Fibroblast of skin of abdomen (primary cell): ENCODE measurements around the gene RNF167.
"Not testable (repeated sequence)": the region's sequence is repeated elsewhere in the genome, so short reads cannot be mapped to it uniquely, and the experiment has no call there.

ENCODE experiments used
- DNase-seq: peaks from one replicate; pipeline ENCODE4 v3.0.0-alpha.2; 2013

RNF167 gene

DNA sequence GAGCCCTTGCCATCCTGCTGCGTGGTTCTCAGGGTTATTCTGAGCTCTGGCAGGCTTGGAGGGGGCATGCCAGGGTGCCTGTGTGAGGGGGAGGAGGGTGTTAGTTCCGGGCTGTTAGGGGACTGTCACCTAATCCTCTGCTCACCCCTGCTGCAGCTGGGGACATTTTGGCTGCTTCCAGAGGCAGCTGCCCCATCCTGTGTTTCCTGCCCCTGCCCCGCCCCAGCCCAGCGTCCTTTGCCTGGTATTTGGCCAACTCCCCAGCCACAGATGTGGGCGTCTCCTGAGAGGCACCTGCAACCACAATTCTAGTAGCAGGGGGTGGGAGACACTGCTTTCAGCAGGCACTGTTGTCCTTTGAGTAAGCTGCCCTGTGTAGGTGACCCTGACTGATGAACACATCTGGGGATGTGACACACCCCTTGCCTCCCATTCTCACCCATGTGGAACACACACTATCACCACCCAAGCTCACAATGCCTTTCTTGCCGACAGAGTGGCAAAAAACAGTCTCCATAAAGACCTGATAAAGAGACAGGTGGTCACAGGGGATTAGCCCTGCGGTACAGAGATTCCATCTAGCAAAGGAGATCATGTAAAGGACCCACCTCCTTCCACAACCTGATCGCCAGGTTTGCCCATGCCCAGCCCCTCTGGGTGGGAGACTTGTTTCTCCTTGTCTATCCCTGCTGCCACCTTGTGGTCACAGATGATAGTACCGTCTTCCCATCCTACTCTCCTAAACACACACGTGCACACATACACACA lies 36.8 kb upstream of the RNF167 start, which contains the start of gene CHRNE:
CHRNE (minus strand) TSS at position 48 of the 768 bp plus-strand sequence; CDS start at position 13, 35 bp downstream.
- peak; percentile 63 for DNase-seq

- DNase-seq = not testable (repeated sequence)
These were observed 33.4 kb upstream of the RNF167 start for GRCh38 chr17:4906642-4907041.

GRCh38 chr17:4908301-4908700 lies 31.8 kb upstream of the RNF167 start:
- no peak for DNase-seq

DNA sequence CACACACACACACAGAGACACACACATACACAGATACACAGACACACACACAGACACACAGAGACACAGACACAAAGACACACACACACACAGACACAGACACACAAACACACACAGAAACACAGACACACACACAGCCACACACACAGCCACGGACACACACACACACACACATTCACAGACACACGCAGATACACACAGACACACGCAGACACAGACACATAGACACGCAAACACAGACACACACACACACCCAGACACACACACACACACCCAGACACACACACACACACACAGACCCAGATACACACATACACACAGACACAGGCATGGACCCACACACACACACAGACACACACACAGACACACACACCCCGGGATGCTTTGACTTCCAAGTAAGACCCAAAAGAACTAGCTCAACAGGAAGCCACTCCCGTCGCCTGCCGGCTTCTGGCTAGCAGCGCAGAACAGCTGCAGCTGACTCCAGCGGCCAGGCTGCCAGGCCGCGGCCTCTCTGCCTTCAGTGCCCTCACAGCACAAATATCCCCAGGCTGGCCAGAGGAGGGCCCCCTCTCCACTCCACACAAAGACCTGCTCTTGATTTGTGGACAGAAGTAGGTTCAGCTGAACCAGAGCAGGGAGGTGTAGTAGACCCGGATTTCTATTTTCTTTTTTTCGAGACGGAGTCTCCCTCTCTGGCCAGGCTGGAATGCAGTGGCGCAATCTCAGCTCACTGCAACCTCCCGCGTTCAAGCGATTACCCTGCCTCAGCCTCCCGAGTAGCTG lies 31.2 kb upstream of the RNF167 start:
- peak; percentile 89 for DNase-seq

DNA sequence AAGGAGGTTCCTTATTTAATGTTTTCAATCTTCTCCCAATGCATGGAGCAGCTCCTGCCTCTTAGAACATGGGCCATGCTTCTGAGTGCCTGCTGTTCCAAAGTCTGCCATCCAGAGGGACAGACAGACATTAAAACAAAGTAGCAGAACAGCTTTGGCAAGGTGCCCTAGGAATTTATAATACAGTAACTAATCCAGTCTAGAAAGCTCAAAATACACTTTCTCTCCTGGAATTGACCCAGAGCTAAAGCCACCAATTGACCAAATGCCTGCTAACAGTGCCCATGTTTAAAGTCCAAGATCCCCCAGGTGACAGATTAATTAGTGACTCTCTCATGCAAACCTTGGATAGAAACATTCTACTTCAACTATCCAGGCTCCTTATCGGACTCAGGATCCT lies 26.1 kb upstream of the RNF167 start:
- DNase-seq = no peak

GRCh38 chr17:4914551-4914950 lies 25.5 kb upstream of the RNF167 start:
- DNase-seq = not testable (repeated sequence)

GRCh38 chr17:4919511-4920047 lies 20.5 kb upstream of the RNF167 start:
- DNase-seq = no peak

GRCh38 chr17:4920351-4921048 lies 19.6 kb upstream of the RNF167 start:
- DNase-seq = no peak

GRCh38 chr17:4921320-4921719 lies 18.7 kb upstream of the RNF167 start:
- no peak for DNase-seq

- DNase-seq = not testable (repeated sequence)
These were observed 13.3 kb upstream of the RNF167 start for GRCh38 chr17:4926577-4927335.

DNA sequence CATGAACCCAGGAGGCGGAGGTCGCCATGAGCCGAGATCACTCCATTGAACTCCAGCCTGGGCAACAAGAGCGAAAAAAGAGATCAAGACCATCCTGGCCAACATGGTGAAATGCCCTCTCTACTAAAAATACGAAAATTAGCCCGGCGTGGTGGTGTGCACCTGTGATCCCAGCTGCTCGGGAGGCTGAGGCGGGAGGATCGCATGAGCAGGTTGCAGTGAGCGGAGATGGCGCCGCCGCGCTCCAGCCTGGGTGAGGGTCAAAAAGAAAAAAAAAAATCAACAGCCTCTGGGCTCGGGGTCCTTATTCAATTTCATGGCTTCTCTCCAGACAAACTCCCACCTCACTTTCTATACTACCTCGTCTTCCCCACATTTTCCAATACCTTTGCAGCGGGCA lies 11.2 kb upstream of the RNF167 start:
- no peak for DNase-seq

GRCh38 chr17:4931963-4932362 lies 8.1 kb upstream of the RNF167 start, which contains the start of gene GP1BA:
TSS of gene GP1BA (plus strand) at chr17:4932277. CDS start at chr17:4932605, 328 bp downstream.
- no peak for DNase-seq

- no peak for DNase-seq
These were observed 7.3 kb upstream of the RNF167 start for GRCh38 chr17:4932756-4933155.

- DNase-seq = no peak
These were observed 6.4 kb upstream of the RNF167 start for GRCh38 chr17:4933646-4934045.

DNA sequence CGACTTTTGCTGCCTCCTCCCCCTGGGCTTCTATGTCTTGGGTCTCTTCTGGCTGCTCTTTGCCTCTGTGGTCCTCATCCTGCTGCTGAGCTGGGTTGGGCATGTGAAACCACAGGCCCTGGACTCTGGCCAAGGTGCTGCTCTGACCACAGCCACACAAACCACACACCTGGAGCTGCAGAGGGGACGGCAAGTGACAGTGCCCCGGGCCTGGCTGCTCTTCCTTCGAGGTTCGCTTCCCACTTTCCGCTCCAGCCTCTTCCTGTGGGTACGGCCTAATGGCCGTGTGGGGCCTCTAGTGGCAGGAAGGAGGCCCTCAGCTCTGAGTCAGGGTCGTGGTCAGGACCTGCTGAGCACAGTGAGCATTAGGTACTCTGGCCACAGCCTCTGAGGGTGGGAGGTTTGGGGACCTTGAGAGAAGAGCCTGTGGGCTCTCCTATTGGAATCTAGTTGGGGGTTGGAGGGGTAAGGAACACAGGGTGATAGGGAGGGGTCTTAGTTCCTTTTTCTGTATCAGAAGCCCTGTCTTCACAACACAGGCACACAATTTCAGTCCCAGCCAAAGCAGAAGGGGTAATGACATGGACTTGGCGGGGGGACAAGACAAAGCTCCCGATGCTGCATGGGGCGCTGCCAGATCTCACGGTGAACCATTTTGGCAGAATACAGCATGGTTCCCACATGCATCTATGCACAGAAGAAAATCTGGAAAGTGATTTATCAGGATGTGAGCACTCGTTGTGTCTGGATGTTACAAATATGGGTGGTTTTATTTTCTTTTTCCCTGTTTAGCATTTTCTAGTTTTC lies 5.7 kb upstream of the RNF167 start:
- DNase-seq = peak; percentile 40

DNA sequence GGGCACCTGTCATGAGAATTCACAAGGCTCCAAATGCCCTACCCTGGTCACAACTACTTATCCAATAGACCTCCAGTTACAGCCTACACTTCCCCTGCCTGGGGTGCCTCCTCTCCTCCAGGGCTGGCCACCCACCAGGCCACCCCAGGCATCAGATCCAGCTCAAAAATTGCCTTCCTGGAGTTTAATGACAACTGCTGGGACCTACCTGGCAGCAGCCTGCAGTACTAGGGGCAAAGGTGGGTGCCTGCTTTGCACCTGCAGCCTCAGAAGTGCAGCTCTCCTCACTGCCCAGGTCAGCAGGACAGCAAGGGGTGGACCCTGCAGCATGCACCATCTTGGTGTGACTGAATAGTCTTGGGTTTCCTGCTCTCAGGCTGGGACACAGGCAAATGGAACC lies 4.4 kb upstream of the RNF167 start:
- DNase-seq = no peak

DNA sequence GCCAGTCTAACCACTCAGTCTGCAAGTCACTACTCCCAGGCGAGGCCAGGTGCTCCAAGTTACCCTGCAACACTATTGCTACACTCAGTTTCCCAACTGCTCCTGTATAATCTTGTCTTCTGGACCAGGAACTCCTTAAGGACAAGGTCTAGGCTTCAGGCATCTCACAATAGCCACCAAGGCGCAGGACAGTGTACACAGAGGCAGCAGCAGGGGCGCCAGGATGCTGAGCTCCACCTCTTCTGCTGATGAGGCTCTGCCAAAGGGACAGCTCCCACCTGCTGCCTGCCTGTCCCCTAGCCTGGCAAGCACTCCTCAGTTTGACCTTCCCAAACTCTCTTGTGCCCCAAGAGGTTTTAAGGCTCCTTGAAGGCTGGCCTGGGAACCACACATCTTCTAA lies 3.6 kb upstream of the RNF167 start:
- DNase-seq = no peak

- no peak for DNase-seq
These were observed 2.5 kb upstream of the RNF167 start for GRCh38 chr17:4937553-4937952.

DNA sequence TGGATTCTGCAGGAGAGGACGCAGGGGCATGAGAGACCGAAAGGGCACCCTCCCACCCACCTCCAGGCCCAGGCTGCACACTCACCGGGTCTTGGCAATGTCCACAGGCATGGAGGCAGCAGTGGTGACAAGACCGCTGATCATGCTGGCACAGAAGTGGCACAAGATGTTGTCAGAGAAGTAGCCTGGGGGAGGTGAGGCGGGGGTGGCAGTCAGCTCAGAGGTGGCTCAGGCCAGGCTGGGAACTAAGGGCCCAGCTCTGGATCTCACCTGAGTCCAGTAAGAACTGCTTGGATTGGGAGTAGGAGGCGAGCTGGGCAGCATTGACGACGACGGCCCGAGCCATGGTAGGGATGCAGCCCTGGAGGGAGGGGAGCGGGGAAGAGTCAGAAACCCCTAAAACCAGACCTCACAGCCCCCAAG lies 2.0 kb upstream of the RNF167 start:
- no peak for DNase-seq

DNA sequence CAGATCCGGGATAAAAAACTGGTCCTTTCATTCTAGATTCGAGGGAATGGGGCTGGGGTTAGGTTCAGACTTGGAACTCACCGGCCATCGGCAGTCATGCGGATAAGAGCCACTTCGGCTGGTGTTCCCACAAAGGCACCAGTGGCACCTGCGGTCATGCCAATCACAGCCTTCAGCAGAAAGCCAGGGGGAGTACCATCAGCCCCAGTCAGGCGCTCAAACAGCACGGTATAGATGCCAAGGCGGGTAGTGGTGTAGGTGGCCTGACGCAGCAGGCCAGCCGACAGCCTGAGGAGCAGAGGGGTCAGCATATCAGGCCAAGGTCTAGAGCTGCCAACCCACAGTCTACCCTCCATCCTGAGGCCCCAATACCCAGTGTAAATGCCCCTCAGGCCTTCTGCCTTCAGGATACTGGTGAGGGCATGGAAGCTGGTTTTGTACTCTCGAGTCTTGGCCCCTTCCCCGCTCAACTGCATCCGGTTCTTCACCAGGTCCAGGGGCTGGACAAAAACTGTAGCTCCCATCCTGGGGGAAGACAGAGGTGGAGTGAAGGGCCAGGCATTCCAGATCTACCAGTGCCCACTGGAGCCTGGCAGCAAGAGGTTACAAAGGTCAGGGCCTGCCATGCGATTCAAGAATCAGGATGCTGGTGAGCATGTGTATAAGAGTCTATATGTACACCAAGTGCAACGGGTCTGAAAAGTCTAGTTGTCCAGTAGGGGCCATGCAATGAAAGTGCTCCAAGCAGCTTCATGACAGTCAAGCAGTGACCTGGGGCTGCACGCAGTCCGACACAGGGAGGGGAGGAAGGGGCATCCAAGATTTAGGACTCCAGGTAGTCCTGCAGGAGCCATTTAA lies 1.2 kb upstream of the RNF167 start:
- DNase-seq = no peak

- DNase-seq = no peak
These were observed 597 bp upstream of the RNF167 start for GRCh38 chr17:4939546-4939795.
